Measurements from ENCODE around the gene GRM4.

DNA sequence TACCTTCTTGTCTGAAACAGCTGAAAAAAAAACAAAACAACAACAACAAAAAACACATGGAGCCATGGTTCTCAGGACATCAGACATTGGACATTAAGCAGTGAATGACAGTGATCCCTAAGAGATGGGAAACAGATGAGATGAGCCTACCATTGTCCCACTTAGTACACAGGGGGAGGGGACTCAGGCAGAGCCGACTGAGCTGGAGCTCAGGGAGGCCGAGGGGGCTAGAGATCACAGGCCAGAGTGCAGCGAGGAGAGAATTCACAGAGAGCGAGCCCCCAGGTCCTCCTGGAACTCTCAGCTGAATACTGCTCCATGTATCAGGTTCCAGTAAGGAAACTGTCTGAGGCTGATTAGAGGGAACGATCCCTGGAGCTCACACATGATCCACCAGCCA lies 134.6 kb downstream of the GRM4 start:
- no peak for TF ChIP-seq CTCF (IDR thresholded peaks at IDR 0.05)
- TF ChIP-seq EP300 (IDR thresholded peaks at IDR 0.05): no peak
- TF ChIP-seq POLR2A (IDR thresholded peaks at IDR 0.05): no peak
